B cell (primary cell): ENCODE results near the gene NEK8.

Experiments used
- CTCF ChIP-seq: fragments of 200-600 bp; IDR thresholded peaks from one replicate; pipeline ENCODE4 v1.8.0; 2022; ENCODE audit warnings: antibody characterized with exemption, mild to moderate bottlenecking
- EZH2 ChIP-seq: IDR thresholded peaks from 2 replicates; pipeline ENCODE4 v1.6.1; 2012; ENCODE audit warnings: borderline replicate concordance, low read depth, mild to moderate bottlenecking, moderate library complexity, low read length; ENCODE audit not compliant: insufficient read depth, poor library complexity, severe bottlenecking

- TF ChIP-seq CTCF: no peak
- TF ChIP-seq EZH2: no peak
Measured at GRCh38 chr17:28729950-28730330, 1.4 kb downstream of the NEK8 start.
